Endothelial cell of umbilical vein (primary cell): ENCODE results near the gene CYP46A1. TPM values are rescaled to one million over a fixed set of nuclear protein-coding genes. Genes with fewer than 3 reads are reported as not detected.

Source experiments
- BruUV-seq: library from RNA; stranded (reverse); fragments of 400-500 nt; replicated peaks from 2 replicates; lab custom pipeline; 2021; lab: Mats Ljungman, UMichigan
- CTCF ChIA-PET: fragments of 300-600, 350-600 bp; sonication (Branson Sonifier 250); formaldehyde crosslinking; loops from one replicate; lab custom pipeline; 2021; ENCODE audit warnings: antibody characterized with exemption, inconsistent platforms; lab: Charles Lee
- POLR2A ChIA-PET: fragments of 300-600, 350-600 bp; sonication (Branson Sonifier 250); formaldehyde crosslinking; loops from one replicate; lab custom pipeline; 2021; ENCODE audit warnings: antibody characterized with exemption, inconsistent platforms; lab: Charles Lee
- DNase-seq: peaks from one replicate; pipeline ENCODE4 v3.0.0-alpha.2; 2011; ENCODE audit warnings: low read depth, low spot score
- FAIRE-seq: peaks from 2 replicates; lab custom pipeline; 2011; peaks lifted over from hg19 to GRCh38; lab: Jason Lieb, UNC
- H2AFZ ChIP-seq: 2 replicates; pipeline ENCODE4 v1.6.0; 2012; ENCODE audit warnings: low read depth, low read length, control low read depth, inconsistent platforms
- H3K27ac ChIP-seq: 2 replicates; pipeline ENCODE4 v1.5.1; 2011; ENCODE audit warnings: low read depth, mild to moderate bottlenecking, control low read depth, low read length, moderate library complexity; ENCODE audit not compliant: insufficient read depth
- H3K27me3 ChIP-seq, 2 experiments: 2 replicates each; pipeline versions ENCODE4 v1.6.0 to v1.6.1; 2011; ENCODE audit warnings: low read length in 2 of 2, mixed read lengths in 1 of 2; ENCODE audit not compliant: control insufficient read depth in 2 of 2, insufficient read depth in 2 of 2
- H3K36me3 ChIP-seq, 2 experiments: 2 replicates in 1 of 2; 3 replicates in 1 of 2; pipeline ENCODE4 v1.5.1; 2011; ENCODE audit warnings: low read length in 2 of 2, mild to moderate bottlenecking in 1 of 2, moderate library complexity in 1 of 2; ENCODE audit not compliant: control insufficient read depth in 2 of 2, insufficient read depth in 2 of 2; ENCODE audit errors: extremely low read depth in 1 of 2
- H3K4me1 ChIP-seq: 3 replicates; pipeline ENCODE4 v1.5.1; 2011; ENCODE audit warnings: mild to moderate bottlenecking, low read length; ENCODE audit not compliant: control insufficient read depth, insufficient read depth; ENCODE audit errors: extremely low read depth
- H3K4me2 ChIP-seq: 2 replicates; pipeline ENCODE4 v1.6.1; 2011; ENCODE audit warnings: low read length, control low read depth, mixed read lengths; ENCODE audit not compliant: insufficient read depth
- H3K4me3 ChIP-seq, 3 experiments: fragments of 200-600 bp in 1 of 3; sonication (generic), shearing (Covaris generic) in 1 of 3; replicated peaks in 1 of 3; 2 replicates each; pipeline ENCODE4 v1.5.1; 2011 to 2016; ENCODE audit warnings: control low read depth in 3 of 3, low read length in 3 of 3, mild to moderate bottlenecking in 2 of 3, inconsistent platforms in 1 of 3, low read depth in 1 of 3, moderate library complexity in 1 of 3; ENCODE audit not compliant: insufficient read depth in 1 of 3
- H3K79me2 ChIP-seq: 2 replicates; pipeline ENCODE4 v1.6.0; 2012; ENCODE audit warnings: low read length, inconsistent platforms; ENCODE audit not compliant: control insufficient read depth, insufficient read depth
- H3K9ac ChIP-seq: replicated peaks from 2 replicates; pipeline ENCODE3; 2011; ENCODE audit warnings: low read length, control low read depth; ENCODE audit not compliant: insufficient read depth; ENCODE audit errors: extremely low read depth
- H3K9me1 ChIP-seq: replicated peaks from 3 replicates; pipeline ENCODE4 v1.6.0; 2011; ENCODE audit warnings: mild to moderate bottlenecking, low read length; ENCODE audit not compliant: control insufficient read depth, insufficient read depth; ENCODE audit errors: extremely low read depth
- H3K9me3 ChIP-seq: replicated peaks from 2 replicates; pipeline ENCODE4 v1.5.1; 2012; ENCODE audit warnings: low read length, inconsistent platforms; ENCODE audit not compliant: control insufficient read depth, insufficient read depth
- H4K20me1 ChIP-seq: replicated peaks from 2 replicates; pipeline ENCODE3; 2011; ENCODE audit warnings: mild to moderate bottlenecking, low read length; ENCODE audit not compliant: control insufficient read depth, insufficient read depth; ENCODE audit errors: extremely low read depth
- EZH2 ChIP-seq: IDR thresholded peaks from 2 replicates; pipeline ENCODE4 v1.6.1; 2012; ENCODE audit warnings: borderline replicate concordance, low read depth, mild to moderate bottlenecking, moderate library complexity, low read length, inconsistent platforms; ENCODE audit not compliant: severe bottlenecking
- FOS ChIP-seq: IDR thresholded peaks from 2 replicates; pipeline ENCODE4 v1.6.1; 2011; ENCODE audit warnings: mild to moderate bottlenecking, low read length, moderate library complexity, borderline replicate concordance; ENCODE audit not compliant: insufficient read depth
- GATA2 ChIP-seq: IDR thresholded peaks from 2 replicates; pipeline ENCODE4 v1.7.0; 2011; ENCODE audit warnings: low read depth, mild to moderate bottlenecking, moderate library complexity, mixed read lengths, low read length; ENCODE audit not compliant: insufficient read length, insufficient read depth
- JUN ChIP-seq: IDR thresholded peaks from 2 replicates; pipeline ENCODE4 v1.6.1; 2011; ENCODE audit warnings: borderline replicate concordance, low read depth; ENCODE audit not compliant: insufficient read length, insufficient read depth
- MYC ChIP-seq: IDR thresholded peaks from one replicate; pipeline ENCODE4 v1.6.1; 2011; ENCODE audit warnings: mild to moderate bottlenecking, low read depth, low read length
- POLR2A ChIP-seq: IDR thresholded peaks from 2 replicates; pipeline ENCODE4 v1.6.1; 2012; ENCODE audit warnings: low read depth, mild to moderate bottlenecking, control low read depth, low read length
- POLR2AphosphoS5 ChIP-seq: IDR thresholded peaks from 2 replicates; pipeline ENCODE4 v1.6.1; 2012; ENCODE audit warnings: low read depth, mild to moderate bottlenecking, control low read depth, low read length, moderate library complexity; ENCODE audit not compliant: insufficient read depth
- dilution Hi-C: fragments of 300-500 bp; cut with MboI; formaldehyde crosslinking; loops from one replicate; pipeline ENCODE4 v1.15.0; 2019; ENCODE audit warnings: low sequenced_read_pairs; ENCODE audit not compliant: extremely low pct_ligation_motif_present
- intact Hi-C: fragments of 100-400 bp; cut with micrococcal nuclease; formaldehyde crosslinking; loops from one replicate; pipeline ENCODE4 v1.10.0; 2022
- polyA plus RNA-seq, 4 experiments: library from polyadenylated mRNA; depleted of rRNA in 3 of 4; stranded (reverse) in 3 of 4; unstranded in 1 of 4; fragments of >200 nt; gene quantifications; 2 replicates each; pipeline versions ENCODE4 v1.2.1 to v1.2.3, GENCODE V29; 2011 to 2012; ENCODE audit warnings: missing spikeins in 1 of 4
- total RNA-seq: library from RNA; stranded (reverse); gene quantifications from 2 replicates; pipeline ENCODE4 v1.2.3, GENCODE V29; 2021
- TF ChIP-seq, protein P1 (sequence below): IDR thresholded peaks from 2 replicates; pipeline ENCODE4 v1.6.1; 2011; ENCODE audit not compliant: insufficient read depth, insufficient read length
- TF ChIP-seq, protein P2 (sequence below), 2 donors: IDR thresholded peaks; 1 replicate in 1 of 2; 2 replicates in 1 of 2; pipeline ENCODE4 v1.5.1; 2011; ENCODE audit warnings: low read length in 2 of 2, mild to moderate bottlenecking in 2 of 2, moderate library complexity in 2 of 2, control low read depth in 1 of 2, inconsistent platforms in 1 of 2, low read depth in 1 of 2; ENCODE audit not compliant: insufficient read depth in 1 of 2; ENCODE audit errors: extremely low read depth in 1 of 2

The CYP46A1 gene
- total and polyA plus RNA-seq, 2 donors (not counting 3 experiments of a cell fraction or from before 2014, with no cell fraction given), result 0.03 to 0.24 TPM

DNA sequence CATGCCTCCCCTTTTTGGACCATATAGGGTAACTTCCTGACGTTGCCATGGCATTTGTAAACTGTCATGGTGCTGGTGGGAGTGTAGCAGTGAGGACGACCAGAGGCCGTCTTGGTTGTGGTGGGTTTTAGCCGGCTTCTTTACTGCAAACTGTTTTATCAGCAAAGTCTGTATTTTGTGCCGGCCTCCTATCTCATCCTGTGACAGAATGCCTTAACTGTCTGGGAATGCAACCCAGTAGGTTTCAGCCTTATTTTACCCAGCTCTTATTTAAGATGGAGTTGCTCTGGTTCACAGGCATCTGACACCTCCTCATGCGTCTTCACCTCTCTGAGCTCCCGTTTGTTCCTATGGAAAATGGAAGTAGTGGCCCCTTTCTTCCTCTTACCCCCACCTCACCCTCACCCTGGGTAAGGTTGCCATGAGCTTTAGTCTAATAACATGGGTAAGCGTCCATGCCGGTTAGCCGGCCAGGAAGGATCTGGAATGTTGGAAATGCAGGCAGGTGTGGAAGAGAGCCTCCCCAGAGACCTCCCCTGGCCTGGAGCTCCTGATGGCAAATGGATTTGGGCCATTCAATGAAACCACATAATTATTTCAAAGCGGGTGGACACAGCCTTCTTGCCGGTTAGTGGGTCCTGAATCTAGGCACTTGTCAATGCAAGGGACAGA is 20.6 kb upstream of the CYP46A1 start:
- Histone ChIP-seq H3K4me2 (no peak overlapping the region), H4K20me1 (no peaks in the 10 kb centered on the region), H3K79me2 (no peaks in the 10 kb centered on the region), H3K36me3 (no peaks in the 10 kb centered on the region), H2AFZ (no peak overlapping the region), H3K4me1 (no peaks in the 10 kb centered on the region), H3K9ac (no peak overlapping the region), H3K9me1 (no peaks in the 10 kb centered on the region), H3K27me3 (peaks cover 21 to 22% of the 10 kb centered on the region in 2 experiments), H3K4me3 (no peak overlapping the region), H3K9me3 (no peaks in the 10 kb centered on the region), H3K27ac (no peak overlapping the region)
- intact Hi-C loops, result no loop called here
- no peak for FAIRE-seq
- no peak for DNase-seq
- TF ChIP-seq MYC, result no peak
- no peak for TF ChIP-seq POLR2AphosphoS5
- TF ChIP-seq FOS, result no peak
- TF ChIP-seq, protein P1, sequence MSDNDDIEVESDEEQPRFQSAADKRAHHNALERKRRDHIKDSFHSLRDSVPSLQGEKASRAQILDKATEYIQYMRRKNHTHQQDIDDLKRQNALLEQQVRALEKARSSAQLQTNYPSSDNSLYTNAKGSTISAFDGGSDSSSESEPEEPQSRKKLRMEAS, result no peak
- TF ChIP-seq, protein P2, sequence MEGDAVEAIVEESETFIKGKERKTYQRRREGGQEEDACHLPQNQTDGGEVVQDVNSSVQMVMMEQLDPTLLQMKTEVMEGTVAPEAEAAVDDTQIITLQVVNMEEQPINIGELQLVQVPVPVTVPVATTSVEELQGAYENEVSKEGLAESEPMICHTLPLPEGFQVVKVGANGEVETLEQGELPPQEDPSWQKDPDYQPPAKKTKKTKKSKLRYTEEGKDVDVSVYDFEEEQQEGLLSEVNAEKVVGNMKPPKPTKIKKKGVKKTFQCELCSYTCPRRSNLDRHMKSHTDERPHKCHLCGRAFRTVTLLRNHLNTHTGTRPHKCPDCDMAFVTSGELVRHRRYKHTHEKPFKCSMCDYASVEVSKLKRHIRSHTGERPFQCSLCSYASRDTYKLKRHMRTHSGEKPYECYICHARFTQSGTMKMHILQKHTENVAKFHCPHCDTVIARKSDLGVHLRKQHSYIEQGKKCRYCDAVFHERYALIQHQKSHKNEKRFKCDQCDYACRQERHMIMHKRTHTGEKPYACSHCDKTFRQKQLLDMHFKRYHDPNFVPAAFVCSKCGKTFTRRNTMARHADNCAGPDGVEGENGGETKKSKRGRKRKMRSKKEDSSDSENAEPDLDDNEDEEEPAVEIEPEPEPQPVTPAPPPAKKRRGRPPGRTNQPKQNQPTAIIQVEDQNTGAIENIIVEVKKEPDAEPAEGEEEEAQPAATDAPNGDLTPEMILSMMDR (IDR thresholded peaks at IDR 0.05; ENCODE audit: extremely low read depth in 1 of 2, insufficient read depth in 1 of 2, low read depth in 1 of 2, low read length in 2 of 2), result no peak
- TF ChIP-seq EZH2, result no peak
- no peak for TF ChIP-seq GATA2
- TF ChIP-seq JUN, result no peak
- TF ChIP-seq POLR2A, result no peak
- CTCF ChIA-PET, result no interaction called here
- dilution Hi-C loops, result no loop called here
- no TSS peak for BruUV-seq
- POLR2A ChIA-PET, result no interaction called here
